Measurements from ENCODE around the gene ITPR2. TPM values are rescaled to one million over a fixed set of nuclear protein-coding genes. Genes with fewer than 3 reads are reported as not detected.
A peak's percentile ranks its signal among the peaks of the same experiment; 100 is the strongest.
"Not testable (repeated sequence)": the region's sequence is repeated elsewhere in the genome, so short reads cannot be mapped to it uniquely, and the experiment has no call there.

Gene ITPR2
- polyA plus RNA-seq, 1 donor: 12.5 TPM

DNA sequence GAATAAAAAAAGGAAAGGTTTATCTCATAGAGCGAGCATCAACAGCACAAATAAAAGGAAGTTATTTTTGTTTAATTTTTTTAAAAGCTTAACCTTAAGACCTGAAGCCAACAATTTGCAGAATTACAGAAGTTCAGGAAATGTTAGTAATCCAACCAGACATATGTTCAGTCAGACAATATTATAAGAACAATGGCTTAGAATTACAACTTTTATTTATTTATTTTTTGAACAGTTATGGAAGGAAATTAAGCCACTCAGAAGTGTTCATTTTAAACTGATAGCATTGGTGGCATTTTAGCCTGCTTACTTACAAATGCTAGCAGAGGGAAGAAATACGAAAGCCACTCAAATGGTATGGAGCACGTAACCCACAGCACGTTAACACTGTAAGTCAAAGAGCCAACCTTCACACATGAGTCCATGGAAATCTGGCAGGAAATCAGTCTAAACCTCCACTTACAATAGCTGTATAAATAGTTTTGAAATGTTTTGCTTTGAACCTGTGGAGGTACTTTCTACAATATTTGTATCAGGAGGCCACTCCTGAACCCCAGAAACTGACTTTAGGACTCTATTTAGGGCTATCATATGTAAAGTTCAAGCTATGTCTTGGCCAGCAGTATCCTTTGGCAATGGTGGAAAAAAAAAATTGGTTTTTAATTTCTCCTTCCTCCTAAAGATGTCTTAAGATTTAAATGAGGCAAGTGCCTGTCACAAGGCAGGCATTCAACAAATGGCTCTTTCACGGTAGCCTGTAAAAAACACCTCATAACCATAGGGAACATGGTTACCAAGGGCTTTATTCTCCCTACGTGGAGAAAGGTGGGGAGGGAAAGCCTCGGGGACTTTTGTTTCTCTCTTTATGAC is 102.3 kb downstream of the ITPR2 start:
- WGBS (ENCODE audit: insufficient coverage, low lambda C conversion rate): no CpG with 5 or more reads among the region's 7 CpGs
- H3K9me3 ChIP-seq (ENCODE audit: control insufficient read depth, low read depth, low read length): no peaks in the 10 kb centered on the region
- no peak overlapping the region for H3K4me3 ChIP-seq (ENCODE audit: low read length)
- no peak for DNase-seq
- H3K4me1 ChIP-seq (ENCODE audit: control insufficient read depth, insufficient read depth, low read length): no peaks in the 10 kb centered on the region
- no peaks in the 10 kb centered on the region for H3K36me3 ChIP-seq (ENCODE audit: control insufficient read depth, insufficient read depth, low read length)
- no peaks in the 10 kb centered on the region for H3K27me3 ChIP-seq (ENCODE audit: control insufficient read depth, insufficient read depth, low read length)
- H3K27ac ChIP-seq (ENCODE audit: low read length): no peak overlapping the region

DNA sequence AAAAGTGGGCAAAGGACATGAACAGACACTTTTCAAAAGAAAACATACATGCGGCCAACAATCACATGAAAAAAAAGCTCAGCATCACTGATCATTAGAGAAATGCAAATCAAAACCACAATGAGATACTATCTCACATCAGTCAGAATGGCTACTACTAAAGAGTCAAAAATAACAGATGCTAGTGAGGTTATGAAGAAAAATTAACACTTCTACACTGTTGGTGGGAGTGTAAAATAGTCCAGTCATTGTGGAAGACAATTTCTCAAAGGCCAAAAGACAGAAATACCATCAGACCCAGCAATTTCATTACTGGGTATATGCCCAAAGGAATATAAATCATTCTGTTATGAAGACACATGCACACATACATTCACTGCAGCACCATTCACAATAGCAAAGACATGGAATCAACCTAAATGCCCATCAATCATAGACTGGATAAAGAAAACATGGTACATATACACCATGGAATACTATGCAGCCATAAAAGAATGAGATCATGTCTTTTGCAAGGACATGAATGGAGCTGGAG is 103.8 kb downstream of the ITPR2 start:
- H3K4me3 ChIP-seq (ENCODE audit: low read length); H3K27ac ChIP-seq (ENCODE audit: low read length); H3K4me1 ChIP-seq (ENCODE audit: control insufficient read depth, insufficient read depth, low read length); H3K36me3 ChIP-seq (ENCODE audit: control insufficient read depth, insufficient read depth, low read length); H3K27me3 ChIP-seq (ENCODE audit: control insufficient read depth, insufficient read depth, low read length); DNase-seq; H3K9me3 ChIP-seq (ENCODE audit: control insufficient read depth, low read depth, low read length): not testable (repeated sequence)
- no CpG with 5 or more reads among the region's 1 CpG for WGBS (ENCODE audit: insufficient coverage, low lambda C conversion rate)

DNA sequence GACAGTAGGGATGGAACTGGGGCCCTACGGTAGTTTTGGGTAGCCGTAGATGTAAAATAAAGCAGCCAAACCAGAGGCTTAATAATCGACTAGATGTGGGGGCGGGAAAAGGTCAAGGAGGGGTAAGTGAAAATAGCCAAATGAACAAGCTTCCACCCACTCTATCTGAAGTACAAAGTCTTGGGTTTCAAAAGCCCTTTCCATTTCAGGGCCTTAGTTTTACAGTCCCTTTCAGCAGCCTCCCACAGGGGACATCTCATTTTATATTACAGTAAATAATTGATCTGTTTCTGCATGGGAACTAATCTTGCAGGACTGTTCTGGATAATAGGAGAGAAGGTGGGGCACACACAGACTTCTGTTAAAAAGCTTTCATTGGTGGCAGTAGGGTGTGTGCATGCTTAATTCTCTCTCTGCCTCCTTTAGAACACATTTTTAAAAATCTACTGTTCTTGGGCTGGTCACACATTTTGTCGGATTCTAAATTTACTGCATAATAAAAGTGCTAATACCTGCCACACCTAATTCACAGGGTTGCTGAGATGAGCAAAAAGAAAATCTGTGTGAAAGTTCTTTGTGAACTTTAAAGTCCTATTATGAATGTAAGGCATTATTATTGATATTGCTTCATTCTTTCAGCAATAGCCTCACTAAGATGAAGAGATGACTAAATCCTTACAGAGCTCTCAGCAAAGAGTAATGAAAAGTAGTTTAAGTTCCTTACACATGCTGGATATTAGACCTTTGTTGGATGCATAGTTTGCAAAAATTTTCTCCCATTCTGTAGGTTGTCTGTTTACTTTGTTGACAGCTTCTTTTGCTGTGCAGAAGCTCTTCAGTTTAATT is 104.6 kb downstream of the ITPR2 start:
- Histone ChIP-seq H3K4me3 (ENCODE audit: low read length) (no peak overlapping the region), H3K4me1 (ENCODE audit: control insufficient read depth, insufficient read depth, low read length) (no peaks in the 10 kb centered on the region), H3K27ac (ENCODE audit: low read length) (no peak overlapping the region), H3K27me3 (ENCODE audit: control insufficient read depth, insufficient read depth, low read length) (no peaks in the 10 kb centered on the region), H3K36me3 (ENCODE audit: control insufficient read depth, insufficient read depth, low read length) (no peaks in the 10 kb centered on the region), H3K9me3 (ENCODE audit: control insufficient read depth, low read depth, low read length) (no peaks in the 10 kb centered on the region)
- DNase-seq: no peak
- no CpG with 5 or more reads among the region's 5 CpGs for WGBS (ENCODE audit: insufficient coverage, low lambda C conversion rate)

DNA sequence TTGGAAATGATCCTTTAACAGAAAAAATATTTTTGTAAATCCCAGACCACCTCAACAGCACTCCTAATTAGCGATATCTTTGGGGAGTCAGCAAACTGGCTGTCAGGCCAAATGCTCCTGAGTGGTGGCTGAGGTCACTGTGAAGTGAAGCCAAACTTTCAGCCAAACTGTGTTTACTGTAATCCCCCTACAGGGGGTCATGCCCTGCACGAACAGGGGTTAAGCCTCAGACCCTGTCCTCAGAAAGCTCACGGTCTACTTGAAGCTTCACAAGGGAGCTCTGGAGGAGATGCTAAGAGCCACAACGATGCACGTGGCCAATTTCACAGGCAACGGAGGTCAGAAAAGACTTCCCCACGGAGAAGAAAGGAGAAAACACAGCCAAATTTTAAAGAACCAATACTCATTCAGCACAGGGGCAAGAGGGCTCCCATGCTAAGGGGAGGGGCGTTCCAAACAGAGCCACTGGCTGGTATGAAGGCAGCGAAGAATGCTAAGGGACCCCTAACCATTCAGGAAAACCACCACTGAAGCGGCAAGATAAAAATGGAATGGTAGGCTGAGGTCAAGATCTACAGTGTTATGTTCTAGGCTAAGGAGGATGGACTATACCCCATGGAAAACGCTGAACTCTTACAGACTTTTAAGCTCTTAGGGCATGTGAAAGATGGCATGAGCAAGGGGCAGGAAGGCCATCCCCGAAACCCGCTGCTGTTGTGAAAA is 105.4 kb downstream of the ITPR2 start:
- Histone ChIP-seq H3K36me3 (ENCODE audit: control insufficient read depth, insufficient read depth, low read length) (no peaks in the 10 kb centered on the region), H3K9me3 (ENCODE audit: control insufficient read depth, low read depth, low read length) (no peaks in the 10 kb centered on the region), H3K4me3 (ENCODE audit: low read length) (no peak overlapping the region), H3K27ac (ENCODE audit: low read length) (no peak overlapping the region), H3K4me1 (ENCODE audit: control insufficient read depth, insufficient read depth, low read length) (no peaks in the 10 kb centered on the region), H3K27me3 (ENCODE audit: control insufficient read depth, insufficient read depth, low read length) (no peaks in the 10 kb centered on the region)
- no peak for DNase-seq
- WGBS (ENCODE audit: insufficient coverage, low lambda C conversion rate): no CpG with 5 or more reads among the region's 13 CpGs

DNA sequence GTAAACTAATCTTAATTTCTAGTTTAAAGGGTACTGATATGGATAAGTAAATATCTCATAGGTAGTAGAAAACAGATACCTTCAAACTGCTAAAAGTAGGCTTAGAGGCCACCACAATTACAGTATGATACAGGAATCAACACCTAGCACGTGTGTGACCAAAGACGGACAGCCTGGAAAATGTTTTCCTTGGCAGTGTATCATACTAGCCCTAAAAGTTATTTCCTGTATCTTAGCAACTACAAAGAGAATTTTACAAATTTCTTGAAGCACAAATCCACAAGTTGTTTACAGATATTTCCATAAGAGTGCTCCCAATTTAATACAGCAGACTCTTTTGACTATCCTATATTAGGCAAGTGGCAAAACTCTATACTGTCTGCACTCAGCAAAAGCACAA is 106.0 kb downstream of the ITPR2 start:
- no peaks in the 10 kb centered on the region for H3K27me3 ChIP-seq (ENCODE audit: control insufficient read depth, insufficient read depth, low read length)
- H3K36me3 ChIP-seq (ENCODE audit: control insufficient read depth, insufficient read depth, low read length): no peaks in the 10 kb centered on the region
- H3K9me3 ChIP-seq (ENCODE audit: control insufficient read depth, low read depth, low read length): no peaks in the 10 kb centered on the region
- H3K4me3 ChIP-seq (ENCODE audit: low read length): no peak overlapping the region
- WGBS (ENCODE audit: insufficient coverage, low lambda C conversion rate): no CpG with 5 or more reads among the region's 2 CpGs
- no peaks in the 10 kb centered on the region for H3K4me1 ChIP-seq (ENCODE audit: control insufficient read depth, insufficient read depth, low read length)
- DNase-seq: no peak
- H3K27ac ChIP-seq (ENCODE audit: low read length): no peak overlapping the region

DNA sequence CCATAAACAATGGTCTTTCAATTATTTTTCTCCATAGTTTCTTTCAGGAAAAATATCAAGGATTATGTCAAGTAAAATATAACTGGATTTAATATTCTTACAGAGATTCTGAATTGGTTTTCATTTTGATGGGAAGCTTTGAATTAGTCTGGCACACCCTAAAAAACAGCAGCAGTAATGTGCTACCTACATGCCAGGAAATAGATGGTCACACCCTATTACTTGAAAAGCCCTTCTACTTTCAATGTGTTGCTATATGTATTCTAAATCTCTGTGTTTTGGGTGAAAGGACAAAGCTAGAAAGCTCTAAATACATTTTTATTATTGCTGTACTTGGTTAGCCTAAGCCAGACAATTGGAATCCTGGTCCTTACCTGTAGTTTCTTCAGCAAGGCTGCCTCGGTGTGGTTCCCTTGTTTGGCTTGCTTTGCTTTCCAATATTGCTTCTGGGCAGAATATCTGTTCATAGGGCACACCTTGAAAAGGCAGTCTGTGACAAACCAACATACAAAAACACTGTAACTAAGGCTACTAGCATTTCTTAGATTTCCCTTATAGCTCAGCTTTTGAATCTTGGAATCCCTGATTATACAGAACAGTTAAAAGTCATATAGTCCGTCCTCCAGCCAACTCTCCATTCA is 107.6 kb downstream of the ITPR2 start:
- no peak overlapping the region for H3K4me3 ChIP-seq (ENCODE audit: low read length)
- WGBS (ENCODE audit: insufficient coverage, low lambda C conversion rate): 88% methylated on average over 1 of the region's 2 CpGs
- no peaks in the 10 kb centered on the region for H3K4me1 ChIP-seq (ENCODE audit: control insufficient read depth, insufficient read depth, low read length)
- no peak overlapping the region for H3K27ac ChIP-seq (ENCODE audit: low read length)
- no peaks in the 10 kb centered on the region for H3K27me3 ChIP-seq (ENCODE audit: control insufficient read depth, insufficient read depth, low read length)
- H3K36me3 ChIP-seq (ENCODE audit: control insufficient read depth, insufficient read depth, low read length): no peaks in the 10 kb centered on the region
- DNase-seq: no peak
- no peaks in the 10 kb centered on the region for H3K9me3 ChIP-seq (ENCODE audit: control insufficient read depth, low read depth, low read length)

DNA sequence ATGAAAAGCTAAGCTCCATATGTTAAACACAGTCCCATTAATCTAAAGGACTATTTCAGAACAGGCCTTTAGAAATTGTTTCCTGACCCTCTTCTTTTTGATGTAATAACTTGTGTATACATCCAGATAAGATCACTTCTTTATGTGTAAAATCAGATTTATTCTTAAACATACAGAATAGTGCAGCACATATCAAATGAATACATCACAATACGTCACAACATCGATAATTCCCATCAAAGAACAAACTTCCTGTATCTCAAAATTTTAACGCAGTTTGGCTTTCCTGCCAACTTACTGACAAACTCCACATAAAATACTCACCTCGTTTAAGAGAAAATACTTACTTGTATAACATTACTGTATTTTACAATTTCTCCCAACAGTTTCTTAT is 108.7 kb downstream of the ITPR2 start:
- Histone ChIP-seq H3K27ac (ENCODE audit: low read length) (no peak overlapping the region), H3K9me3 (ENCODE audit: control insufficient read depth, low read depth, low read length) (no peaks in the 10 kb centered on the region), H3K36me3 (ENCODE audit: control insufficient read depth, insufficient read depth, low read length) (no peaks in the 10 kb centered on the region), H3K27me3 (ENCODE audit: control insufficient read depth, insufficient read depth, low read length) (no peaks in the 10 kb centered on the region), H3K4me3 (ENCODE audit: low read length) (no peak overlapping the region), H3K4me1 (ENCODE audit: control insufficient read depth, insufficient read depth, low read length) (no peaks in the 10 kb centered on the region)
- 78% methylated on average over 4 of the region's 4 CpGs for WGBS (ENCODE audit: insufficient coverage, low lambda C conversion rate)
- DNase-seq: no peak

DNA sequence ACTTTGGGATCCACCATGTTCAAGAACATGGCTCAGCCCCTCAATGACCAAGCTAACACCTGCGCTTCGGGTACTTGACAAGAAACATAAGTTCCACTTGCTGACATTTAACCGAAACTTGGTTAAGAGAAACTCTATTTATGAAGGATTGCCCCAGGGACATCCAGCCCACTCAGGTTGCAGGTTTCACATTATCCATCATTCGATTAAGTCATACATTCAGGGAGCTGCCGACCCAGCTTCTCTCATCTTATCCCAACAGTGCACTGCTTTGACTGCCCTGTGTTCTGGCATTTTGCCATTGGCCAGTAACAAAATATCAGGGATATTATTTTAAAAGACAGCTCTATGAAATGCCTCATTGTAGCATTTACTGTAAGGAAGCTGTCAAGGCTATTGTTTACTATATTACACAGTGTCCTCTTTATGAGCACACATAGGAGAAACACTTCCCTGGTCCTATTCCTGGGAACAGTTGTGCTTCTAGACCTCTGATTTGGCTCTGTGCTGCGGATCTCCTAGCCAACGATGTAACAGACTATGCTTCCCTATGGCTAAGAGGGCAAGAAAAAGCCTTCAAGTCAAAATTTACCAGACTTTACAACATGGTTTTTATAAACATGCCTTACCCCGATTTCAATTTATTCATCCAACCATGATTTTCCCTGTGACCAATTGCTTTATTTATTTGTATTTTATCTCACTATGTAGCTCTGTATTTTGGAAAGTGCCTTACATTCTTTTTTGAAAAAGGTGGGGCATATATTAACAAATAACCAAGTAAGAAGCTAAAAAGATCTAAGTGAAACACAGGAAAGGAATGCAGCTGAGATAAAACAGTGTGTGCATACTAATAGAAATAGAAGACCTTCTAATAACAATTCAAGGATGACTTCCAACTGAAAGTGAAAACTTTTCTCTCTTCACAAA is 109.3 kb downstream of the ITPR2 start:
- no peak overlapping the region for H3K27ac ChIP-seq (ENCODE audit: low read length)
- 63% methylated on average over 1 of the region's 8 CpGs for WGBS (ENCODE audit: insufficient coverage, low lambda C conversion rate)
- DNase-seq: peak in 1 of 2 donors; percentile 7
- no peaks in the 10 kb centered on the region for H3K36me3 ChIP-seq (ENCODE audit: control insufficient read depth, insufficient read depth, low read length)
- no peaks in the 10 kb centered on the region for H3K4me1 ChIP-seq (ENCODE audit: control insufficient read depth, insufficient read depth, low read length)
- H3K4me3 ChIP-seq (ENCODE audit: low read length): no peak overlapping the region
- H3K9me3 ChIP-seq (ENCODE audit: control insufficient read depth, low read depth, low read length): no peaks in the 10 kb centered on the region
- no peaks in the 10 kb centered on the region for H3K27me3 ChIP-seq (ENCODE audit: control insufficient read depth, insufficient read depth, low read length)

DNA sequence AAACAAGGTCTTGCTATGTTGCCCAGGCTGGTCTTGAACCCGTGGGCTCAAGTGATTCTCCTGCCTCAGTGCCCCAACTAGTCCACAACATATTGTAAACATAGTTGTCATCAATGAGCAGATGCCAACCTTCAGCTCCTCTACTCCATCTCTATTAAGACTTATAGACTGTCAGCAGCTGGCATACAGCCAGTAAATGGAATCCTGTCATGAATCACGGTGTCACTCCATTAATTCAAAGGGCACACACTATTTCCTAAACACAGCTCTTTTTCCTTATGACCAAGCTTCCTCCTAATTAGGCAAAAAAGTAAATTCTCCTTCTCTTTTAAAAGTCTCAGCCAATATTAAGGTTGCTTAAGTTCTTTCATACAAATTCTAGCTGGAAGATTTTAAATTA is 111.2 kb downstream of the ITPR2 start:
- Histone ChIP-seq H3K4me3 (ENCODE audit: low read length) (no peak overlapping the region), H3K27ac (ENCODE audit: low read length) (no peak overlapping the region), H3K27me3 (ENCODE audit: control insufficient read depth, insufficient read depth, low read length) (no peaks in the 10 kb centered on the region), H3K36me3 (ENCODE audit: control insufficient read depth, insufficient read depth, low read length) (no peaks in the 10 kb centered on the region), H3K4me1 (ENCODE audit: control insufficient read depth, insufficient read depth, low read length) (no peaks in the 10 kb centered on the region), H3K9me3 (ENCODE audit: control insufficient read depth, low read depth, low read length) (no peaks in the 10 kb centered on the region)
- no peak for DNase-seq
- no CpG with 5 or more reads among the region's 2 CpGs for WGBS (ENCODE audit: insufficient coverage, low lambda C conversion rate)

Measured in large intestine (tissue), 3 donors.